A549 (cell line): Measurements from ENCODE around the gene MIB1.

Source experiments
- EHMT2 ChIP-seq: fragments of 200-600 bp; sonication (generic); IDR thresholded peaks from 2 replicates; pipeline ENCODE4 v1.6.1; 2016; ENCODE audit warnings: antibody characterized with exemption, low read depth, mild to moderate bottlenecking, moderate library complexity
- EP300 ChIP-seq, 2 experiments: fragments of >200 bp; sonication (Bioruptor Twin); formaldehyde crosslinking; IDR thresholded peaks; 2 replicates in 1 of 2; 3 replicates in 1 of 2; pipeline ENCODE4 v1.6.1; 2016 to 2017
- ESRRA ChIP-seq: fragments of 150-350 bp; IDR thresholded peaks from 2 replicates; pipeline ENCODE4 v1.6.1; 2014; ENCODE audit warnings: mild to moderate bottlenecking, low read length, borderline replicate concordance
- HOXA7 ChIP-seq: fragments of 250-450 bp; sonication (Bioruptor Pico); IDR thresholded peaks from 2 replicates; pipeline ENCODE4 v1.5.0; 2020; ENCODE audit warnings: mild to moderate bottlenecking, moderate library complexity
- MYC ChIP-seq: IDR thresholded peaks from 2 replicates; pipeline ENCODE4 v1.6.1; 2012; ENCODE audit warnings: mild to moderate bottlenecking, inconsistent platforms, low read length, improper control_type of control experiment, borderline replicate concordance
- NR3C1 ChIP-seq: fragments of >200 bp; sonication (Bioruptor Twin); formaldehyde crosslinking; IDR thresholded peaks from 3 replicates; pipeline ENCODE4 v1.6.1; 2017
- POLR2A ChIP-seq: IDR thresholded peaks from 2 replicates; pipeline ENCODE4 v1.6.1; 2012; ENCODE audit warnings: mild to moderate bottlenecking, low read length
- RAD21 ChIP-seq, 2 experiments: fragments of >200 bp in 1 of 2; sonication (Bioruptor Twin) in 1 of 2; formaldehyde crosslinking in 1 of 2; IDR thresholded peaks in 1 of 2; conservative IDR thresholded peaks in 1 of 2; 2 replicates in 1 of 2; 3 replicates in 1 of 2; pipeline ENCODE4 v1.6.1; 2012 to 2018; ENCODE audit warnings: inconsistent platforms in 1 of 2
- RFX5 ChIP-seq: fragments of 450-650 bp; IDR thresholded peaks from 2 replicates; pipeline ENCODE4 v1.7.1; 2014; ENCODE audit warnings: antibody characterized with exemption, mild to moderate bottlenecking, moderate library complexity
- SMC3 ChIP-seq: fragments of >200 bp; sonication (Bioruptor Twin); formaldehyde crosslinking; IDR thresholded peaks from 3 replicates; pipeline ENCODE4 v1.6.1; 2018; ENCODE audit warnings: inconsistent platforms
- TF ChIP-seq, protein P1 (sequence below): fragments of >200 bp; sonication (Bioruptor Twin); formaldehyde crosslinking; IDR thresholded peaks from 3 replicates; pipeline ENCODE4 v1.5.1; 2016
- TF ChIP-seq, protein P2 (sequence below): fragments of 200-600 bp; sonication (generic); IDR thresholded peaks from 2 replicates; pipeline ENCODE4 v1.6.1; 2016; ENCODE audit warnings: antibody characterized with exemption, mild to moderate bottlenecking, moderate library complexity

DNA sequence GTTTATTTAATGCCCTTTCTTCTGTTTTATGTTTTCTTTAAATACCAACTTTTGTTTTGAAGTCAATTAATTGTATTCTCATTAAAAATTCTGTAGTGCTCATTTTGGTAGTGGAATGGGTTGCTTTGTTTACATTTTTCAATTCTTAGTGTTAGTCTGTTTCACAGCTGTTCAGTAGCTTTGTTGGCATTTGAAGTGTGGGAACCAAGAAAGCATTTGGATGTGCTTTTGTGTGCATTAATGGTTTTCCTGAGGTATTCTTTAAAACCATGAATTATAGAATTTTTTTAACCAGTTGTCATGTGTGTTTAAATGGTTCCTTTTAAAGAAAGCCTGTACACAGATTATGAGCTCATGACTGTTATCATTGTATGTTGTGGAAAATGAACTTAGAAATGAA, 19.7 kb downstream of the MIB1 start:
- TF ChIP-seq ESRRA (no peak), POLR2A (no peak), EP300 (IDR thresholded peaks at IDR 0.05) (no peak), RFX5 (no peak), MYC (no peak), HOXA7 (CRISPR knock-in tag) (no peak), RAD21 (conservative IDR thresholded peaks at IDR 0.05 in 1 of 2, IDR thresholded peaks at IDR 0.05 in 1 of 2) (no peak), EHMT2 (no peak), SMC3 (no peak), NR3C1 (no peak)
- TF ChIP-seq, protein P1, sequence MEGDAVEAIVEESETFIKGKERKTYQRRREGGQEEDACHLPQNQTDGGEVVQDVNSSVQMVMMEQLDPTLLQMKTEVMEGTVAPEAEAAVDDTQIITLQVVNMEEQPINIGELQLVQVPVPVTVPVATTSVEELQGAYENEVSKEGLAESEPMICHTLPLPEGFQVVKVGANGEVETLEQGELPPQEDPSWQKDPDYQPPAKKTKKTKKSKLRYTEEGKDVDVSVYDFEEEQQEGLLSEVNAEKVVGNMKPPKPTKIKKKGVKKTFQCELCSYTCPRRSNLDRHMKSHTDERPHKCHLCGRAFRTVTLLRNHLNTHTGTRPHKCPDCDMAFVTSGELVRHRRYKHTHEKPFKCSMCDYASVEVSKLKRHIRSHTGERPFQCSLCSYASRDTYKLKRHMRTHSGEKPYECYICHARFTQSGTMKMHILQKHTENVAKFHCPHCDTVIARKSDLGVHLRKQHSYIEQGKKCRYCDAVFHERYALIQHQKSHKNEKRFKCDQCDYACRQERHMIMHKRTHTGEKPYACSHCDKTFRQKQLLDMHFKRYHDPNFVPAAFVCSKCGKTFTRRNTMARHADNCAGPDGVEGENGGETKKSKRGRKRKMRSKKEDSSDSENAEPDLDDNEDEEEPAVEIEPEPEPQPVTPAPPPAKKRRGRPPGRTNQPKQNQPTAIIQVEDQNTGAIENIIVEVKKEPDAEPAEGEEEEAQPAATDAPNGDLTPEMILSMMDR = no peak
- TF ChIP-seq, protein P2, sequence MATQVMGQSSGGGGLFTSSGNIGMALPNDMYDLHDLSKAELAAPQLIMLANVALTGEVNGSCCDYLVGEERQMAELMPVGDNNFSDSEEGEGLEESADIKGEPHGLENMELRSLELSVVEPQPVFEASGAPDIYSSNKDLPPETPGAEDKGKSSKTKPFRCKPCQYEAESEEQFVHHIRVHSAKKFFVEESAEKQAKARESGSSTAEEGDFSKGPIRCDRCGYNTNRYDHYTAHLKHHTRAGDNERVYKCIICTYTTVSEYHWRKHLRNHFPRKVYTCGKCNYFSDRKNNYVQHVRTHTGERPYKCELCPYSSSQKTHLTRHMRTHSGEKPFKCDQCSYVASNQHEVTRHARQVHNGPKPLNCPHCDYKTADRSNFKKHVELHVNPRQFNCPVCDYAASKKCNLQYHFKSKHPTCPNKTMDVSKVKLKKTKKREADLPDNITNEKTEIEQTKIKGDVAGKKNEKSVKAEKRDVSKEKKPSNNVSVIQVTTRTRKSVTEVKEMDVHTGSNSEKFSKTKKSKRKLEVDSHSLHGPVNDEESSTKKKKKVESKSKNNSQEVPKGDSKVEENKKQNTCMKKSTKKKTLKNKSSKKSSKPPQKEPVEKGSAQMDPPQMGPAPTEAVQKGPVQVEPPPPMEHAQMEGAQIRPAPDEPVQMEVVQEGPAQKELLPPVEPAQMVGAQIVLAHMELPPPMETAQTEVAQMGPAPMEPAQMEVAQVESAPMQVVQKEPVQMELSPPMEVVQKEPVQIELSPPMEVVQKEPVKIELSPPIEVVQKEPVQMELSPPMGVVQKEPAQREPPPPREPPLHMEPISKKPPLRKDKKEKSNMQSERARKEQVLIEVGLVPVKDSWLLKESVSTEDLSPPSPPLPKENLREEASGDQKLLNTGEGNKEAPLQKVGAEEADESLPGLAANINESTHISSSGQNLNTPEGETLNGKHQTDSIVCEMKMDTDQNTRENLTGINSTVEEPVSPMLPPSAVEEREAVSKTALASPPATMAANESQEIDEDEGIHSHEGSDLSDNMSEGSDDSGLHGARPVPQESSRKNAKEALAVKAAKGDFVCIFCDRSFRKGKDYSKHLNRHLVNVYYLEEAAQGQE = no peak
